BLaER1 (cell line): ENCODE measurements around the gene ATXN7L3B.

Experiments
- H3K27ac ChIP-seq: shearing (Covaris generic); formaldehyde crosslinking; 2 replicates; pipeline ENCODE4 v1.8.1; 2022
- H3K27me3 ChIP-seq: shearing (Covaris generic); formaldehyde crosslinking; 2 replicates; pipeline ENCODE4 v1.8.1; 2022
- H3K36me3 ChIP-seq: shearing (Covaris generic); formaldehyde crosslinking; 2 replicates; pipeline ENCODE4 v1.8.1; 2022
- H3K4me1 ChIP-seq: shearing (Covaris generic); formaldehyde crosslinking; 2 replicates; pipeline ENCODE4 v1.8.1; 2022
- H3K4me2 ChIP-seq: shearing (Covaris generic); formaldehyde crosslinking; 2 replicates; pipeline ENCODE4 v1.8.1; 2022
- H3K4me3 ChIP-seq: shearing (Covaris generic); formaldehyde crosslinking; 2 replicates; pipeline ENCODE4 v1.8.1; 2022
- H3K9ac ChIP-seq: shearing (Covaris generic); formaldehyde crosslinking; 2 replicates; pipeline ENCODE4 v1.8.1; 2022
- H3K9me3 ChIP-seq: shearing (Covaris generic); formaldehyde crosslinking; 2 replicates; pipeline ENCODE4 v1.8.1; 2022
- H4K20me1 ChIP-seq: shearing (Covaris generic); formaldehyde crosslinking; 2 replicates; pipeline ENCODE4 v1.8.1; 2022
- Cebpa-rat ChIP-seq: shearing (Covaris generic); IDR thresholded peaks from 2 replicates; pipeline ENCODE4 v1.8.1; 2022

The ATXN7L3B gene

DNA sequence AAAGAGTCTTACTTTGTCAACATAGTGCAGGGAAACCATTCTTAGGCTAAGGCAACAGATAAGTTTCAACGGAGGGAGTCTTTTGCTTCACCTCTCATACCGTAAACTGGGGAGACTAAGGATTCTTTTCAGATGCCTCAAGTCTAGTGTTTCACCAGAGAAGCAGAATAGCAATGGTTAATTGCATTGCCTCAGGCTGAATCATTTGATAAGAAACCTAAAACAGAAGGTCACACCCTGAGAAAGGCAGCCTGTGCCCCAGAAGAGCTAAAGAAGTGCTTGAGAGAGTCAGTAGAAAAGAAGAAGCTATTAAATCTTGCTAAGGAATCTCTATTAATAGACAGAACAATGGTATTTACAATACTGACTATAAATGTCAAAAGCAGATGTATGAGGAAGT is 21.8 kb upstream of the ATXN7L3B start:
- no peak for TF ChIP-seq Cebpa-rat

DNA sequence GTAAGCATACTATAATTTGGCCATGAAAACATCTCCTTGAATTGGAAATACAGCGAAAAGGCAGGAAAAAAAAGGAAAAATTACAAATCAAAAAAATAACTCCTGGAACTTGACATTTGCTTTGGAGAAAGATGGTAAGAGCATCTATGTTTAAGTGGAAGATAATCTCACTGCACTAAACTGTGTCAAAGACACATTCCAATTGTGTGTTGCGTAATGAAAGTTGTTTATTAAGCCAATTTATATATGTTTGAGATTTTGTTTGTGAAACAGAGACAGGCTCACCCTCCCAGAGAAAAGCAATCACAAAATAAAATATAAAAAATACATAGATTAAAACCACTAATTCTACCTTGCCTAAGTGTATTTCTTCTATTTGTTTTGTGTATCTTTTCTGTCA is 11.1 kb upstream of the ATXN7L3B start:
- Histone ChIP-seq H3K36me3 (no peaks in the 10 kb centered on the region), H3K4me1 (no peaks in the 10 kb centered on the region), H3K9ac (no peak overlapping the region), H3K4me3 (no peak overlapping the region), H3K27me3 (no peaks in the 10 kb centered on the region), H3K4me2 (no peak overlapping the region), H3K27ac (no peak overlapping the region), H3K9me3 (no peaks in the 10 kb centered on the region), H4K20me1 (no peaks in the 10 kb centered on the region)
- TF ChIP-seq Cebpa-rat: peak; percentile 50; the same call in 1 of the 2 replicates

More for the DNA sequence above, 21.8 kb upstream of the ATXN7L3B start:
- no peak overlapping the region for H3K4me3 ChIP-seq
- H3K4me1 ChIP-seq: no peaks in the 10 kb centered on the region
- H3K27ac ChIP-seq: no peak overlapping the region
- H4K20me1 ChIP-seq: no peaks in the 10 kb centered on the region
- H3K36me3 ChIP-seq: no peaks in the 10 kb centered on the region
- no peak overlapping the region for H3K4me2 ChIP-seq
- H3K27me3 ChIP-seq: no peaks in the 10 kb centered on the region
- H3K9me3 ChIP-seq: no peaks in the 10 kb centered on the region
- no peak overlapping the region for H3K9ac ChIP-seq

DNA sequence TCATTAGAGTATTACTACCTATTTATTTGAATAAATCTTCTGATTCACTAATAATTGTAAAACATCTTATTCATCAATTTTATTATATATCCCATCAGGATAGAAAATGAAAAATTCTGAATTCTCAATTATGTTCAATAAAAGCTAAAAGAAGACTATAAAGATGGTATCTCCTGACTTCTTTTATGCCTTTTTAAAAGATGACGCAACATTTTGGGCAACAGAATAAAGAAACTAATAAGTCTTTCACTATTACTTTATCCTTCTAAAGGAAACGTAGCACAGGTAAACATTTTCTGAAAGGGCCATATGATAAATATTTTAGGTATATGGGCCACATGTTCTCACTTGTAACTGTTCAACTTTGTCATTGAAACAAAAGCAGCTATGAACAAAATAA is 10.1 kb upstream of the ATXN7L3B start:
- H3K27me3 ChIP-seq: no peaks in the 10 kb centered on the region
- TF ChIP-seq Cebpa-rat: peak; percentile 10; the same call in 1 of the 2 replicates
- no peak overlapping the region for H3K27ac ChIP-seq
- no peak overlapping the region for H3K4me3 ChIP-seq
- H3K4me2 ChIP-seq: no peak overlapping the region
- no peaks in the 10 kb centered on the region for H3K36me3 ChIP-seq
- H3K4me1 ChIP-seq: no peaks in the 10 kb centered on the region
- no peak overlapping the region for H3K9ac ChIP-seq
- H4K20me1 ChIP-seq: no peaks in the 10 kb centered on the region
- no peaks in the 10 kb centered on the region for H3K9me3 ChIP-seq

DNA sequence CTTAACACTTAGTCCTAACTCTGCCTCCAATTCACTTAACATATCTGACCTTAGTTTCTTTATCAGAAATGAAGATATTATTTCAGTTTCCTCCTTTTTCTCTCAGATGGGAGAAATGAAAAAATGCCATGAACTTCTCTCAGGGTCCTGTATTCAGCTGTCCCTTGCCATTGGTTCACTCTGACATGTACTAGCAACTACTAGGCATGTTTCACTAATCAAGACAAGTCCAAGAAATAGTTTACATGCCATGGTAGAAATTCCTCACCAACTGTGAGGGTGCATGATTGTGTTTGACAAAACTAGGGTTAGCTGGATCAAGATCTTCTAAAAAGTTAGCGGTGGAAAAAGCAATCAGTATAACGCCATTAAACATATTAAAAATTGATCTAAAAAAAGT is 7.0 kb upstream of the ATXN7L3B start:
- H4K20me1 ChIP-seq: no peaks in the 10 kb centered on the region
- no peak overlapping the region for H3K9ac ChIP-seq
- H3K4me2 ChIP-seq: no peak overlapping the region
- no peaks in the 10 kb centered on the region for H3K36me3 ChIP-seq
- no peak for TF ChIP-seq Cebpa-rat
- H3K4me3 ChIP-seq: no peak overlapping the region
- H3K4me1 ChIP-seq: no peaks in the 10 kb centered on the region
- no peaks in the 10 kb centered on the region for H3K27me3 ChIP-seq
- H3K9me3 ChIP-seq: no peaks in the 10 kb centered on the region
- no peak overlapping the region for H3K27ac ChIP-seq

DNA sequence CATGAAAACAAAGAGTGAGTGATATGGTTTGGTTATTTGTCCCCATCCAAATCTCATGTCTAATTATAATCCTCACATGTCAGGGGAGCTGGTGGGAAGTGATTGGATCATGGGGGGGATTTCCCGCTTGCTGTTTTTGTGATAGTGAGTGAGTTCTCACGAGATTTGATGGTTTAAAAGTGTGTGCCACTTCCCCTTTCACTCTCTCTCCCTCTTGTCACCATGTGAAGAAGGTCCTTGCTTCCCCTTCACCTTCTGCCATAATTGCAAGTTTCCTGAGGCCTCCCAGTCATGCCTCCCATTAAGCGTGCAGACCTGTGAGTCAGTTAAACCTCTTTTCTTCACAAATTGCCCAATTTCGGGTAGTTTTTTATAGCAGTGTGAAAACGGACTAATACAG is 2.1 kb upstream of the ATXN7L3B start:
- H3K4me3 ChIP-seq: no peak overlapping the region
- no peak overlapping the region for H3K4me2 ChIP-seq
- TF ChIP-seq Cebpa-rat: no peak
- H3K27ac ChIP-seq: no peak overlapping the region
- peaks cover 17% of the 10 kb centered on the region for H3K36me3 ChIP-seq
- H3K4me1 ChIP-seq: peaks cover 20% of the 10 kb centered on the region
- H3K9ac ChIP-seq: no peak overlapping the region
- H3K9me3 ChIP-seq: peaks cover 11% of the 10 kb centered on the region; the same call in 1 of the 2 replicates
- H3K27me3 ChIP-seq: no peaks in the 10 kb centered on the region
- H4K20me1 ChIP-seq: peaks cover 22% of the 10 kb centered on the region

DNA sequence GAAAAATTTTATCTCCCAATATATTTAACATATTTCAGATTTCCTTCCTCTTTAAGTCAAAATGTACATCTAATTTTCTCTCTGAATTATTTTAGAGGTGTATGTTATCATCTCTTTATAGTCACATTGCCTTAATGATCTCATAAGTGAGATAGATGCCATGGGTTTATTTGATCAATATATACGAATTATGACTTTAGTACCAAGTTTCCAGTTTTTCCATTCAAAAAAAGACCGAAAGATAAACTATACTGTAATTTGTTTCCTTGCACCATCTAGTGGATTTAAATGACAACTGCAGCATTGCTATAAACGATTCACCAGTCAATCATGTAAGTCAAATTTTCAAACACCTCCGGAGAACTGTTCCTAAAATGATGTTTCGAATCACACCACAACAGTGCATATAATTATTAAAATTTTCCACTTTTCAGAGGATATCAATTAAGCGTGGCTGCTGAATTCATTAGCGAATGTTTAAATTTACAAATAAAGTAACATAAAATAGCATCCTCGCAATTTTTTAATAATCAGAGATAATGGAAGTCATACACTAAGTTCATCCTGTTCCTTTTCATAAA is 419 bp upstream of the ATXN7L3B start:
- Histone ChIP-seq H3K27me3 (no peaks in the 10 kb centered on the region), H3K4me1 (peaks cover 34% of the 10 kb centered on the region), H3K4me2 (peak overlapping the region; percentile 53), H3K36me3 (peaks cover 33% of the 10 kb centered on the region), H3K4me3 (peak overlapping the region; percentile 87), H3K9me3 (peaks cover 19% of the 10 kb centered on the region; the same call in 1 of the 2 replicates), H4K20me1 (peaks cover 39% of the 10 kb centered on the region), H3K27ac (peak overlapping the region; percentile 97), H3K9ac (peak overlapping the region; percentile 96)
- no peak for TF ChIP-seq Cebpa-rat

DNA sequence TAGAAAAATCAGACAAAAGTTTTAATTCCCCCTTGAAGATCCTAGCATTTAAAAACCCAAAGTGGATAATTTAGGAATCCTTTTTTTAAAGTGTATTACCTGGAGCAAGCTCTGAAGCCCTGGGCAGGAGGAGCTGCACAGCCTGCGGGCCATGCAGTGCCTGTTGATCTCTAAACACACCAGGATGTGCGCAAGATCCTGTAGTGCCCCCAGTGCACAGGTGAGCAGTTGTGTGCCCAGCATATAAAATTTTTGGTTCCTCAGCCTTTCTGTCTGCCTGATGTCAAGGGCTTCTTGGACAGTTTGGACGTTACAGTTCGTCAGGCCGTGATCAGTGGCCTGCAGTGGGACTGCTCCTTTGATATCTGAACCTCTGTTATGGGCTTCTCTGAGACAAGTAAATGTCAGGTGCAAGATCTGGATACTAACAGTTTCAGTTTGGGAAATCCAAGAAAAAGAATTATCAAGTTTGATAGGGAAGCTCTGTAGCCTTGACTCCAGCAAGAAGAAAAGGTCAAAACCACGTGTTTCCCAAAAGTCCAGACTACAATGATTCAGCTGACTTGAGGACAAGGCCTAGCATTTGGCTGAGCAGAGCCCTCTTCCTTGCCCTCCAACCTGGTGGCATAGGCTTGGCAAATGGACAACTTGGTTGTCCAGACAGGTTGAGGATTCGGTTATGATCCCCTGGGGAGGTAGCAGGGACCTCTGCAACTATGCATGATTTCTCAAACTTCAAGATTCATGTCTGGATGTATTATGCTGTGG is 1.0 kb downstream of the ATXN7L3B start:
- Histone ChIP-seq H3K9me3 (peaks cover 19% of the 10 kb centered on the region; the same call in 1 of the 2 replicates), H3K4me1 (peaks cover 34% of the 10 kb centered on the region), H3K27ac (peak overlapping the region; percentile 97), H3K4me2 (peak overlapping the region; percentile 98), H3K4me3 (peak overlapping the region; percentile 87), H3K9ac (peak overlapping the region; percentile 96), H4K20me1 (peaks cover 54% of the 10 kb centered on the region), H3K27me3 (no peaks in the 10 kb centered on the region), H3K36me3 (peaks cover 33% of the 10 kb centered on the region)
- TF ChIP-seq Cebpa-rat: no peak

DNA sequence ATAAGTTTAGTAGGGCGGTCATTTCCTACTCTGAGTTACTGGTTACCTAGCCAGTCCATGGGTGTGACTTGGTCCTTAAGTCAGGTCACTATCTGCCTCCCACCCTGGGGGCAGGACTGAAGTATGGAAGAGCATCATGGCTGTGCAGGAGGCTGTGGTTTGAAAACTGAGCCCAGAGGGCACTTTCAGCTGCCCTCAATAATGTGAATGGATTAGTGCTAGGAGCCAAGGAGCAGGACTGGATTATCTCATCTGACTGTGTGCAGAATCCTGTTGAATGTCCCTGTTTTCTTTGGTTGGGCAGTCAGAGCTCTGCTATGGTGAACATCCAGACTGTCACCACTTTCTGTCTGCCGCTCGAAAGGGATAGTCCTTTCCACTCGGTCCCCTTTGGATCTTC is 1.6 kb downstream of the ATXN7L3B start:
- Histone ChIP-seq H3K36me3 (peaks cover 33% of the 10 kb centered on the region), H3K9me3 (peaks cover 19% of the 10 kb centered on the region; the same call in 1 of the 2 replicates), H3K27ac (peak overlapping the region; percentile 97), H3K4me3 (peak overlapping the region; percentile 87), H3K4me2 (peak overlapping the region; percentile 98), H3K9ac (peak overlapping the region; percentile 96), H3K27me3 (no peaks in the 10 kb centered on the region), H4K20me1 (peaks cover 59% of the 10 kb centered on the region), H3K4me1 (peaks cover 34% of the 10 kb centered on the region)
- no peak for TF ChIP-seq Cebpa-rat

DNA sequence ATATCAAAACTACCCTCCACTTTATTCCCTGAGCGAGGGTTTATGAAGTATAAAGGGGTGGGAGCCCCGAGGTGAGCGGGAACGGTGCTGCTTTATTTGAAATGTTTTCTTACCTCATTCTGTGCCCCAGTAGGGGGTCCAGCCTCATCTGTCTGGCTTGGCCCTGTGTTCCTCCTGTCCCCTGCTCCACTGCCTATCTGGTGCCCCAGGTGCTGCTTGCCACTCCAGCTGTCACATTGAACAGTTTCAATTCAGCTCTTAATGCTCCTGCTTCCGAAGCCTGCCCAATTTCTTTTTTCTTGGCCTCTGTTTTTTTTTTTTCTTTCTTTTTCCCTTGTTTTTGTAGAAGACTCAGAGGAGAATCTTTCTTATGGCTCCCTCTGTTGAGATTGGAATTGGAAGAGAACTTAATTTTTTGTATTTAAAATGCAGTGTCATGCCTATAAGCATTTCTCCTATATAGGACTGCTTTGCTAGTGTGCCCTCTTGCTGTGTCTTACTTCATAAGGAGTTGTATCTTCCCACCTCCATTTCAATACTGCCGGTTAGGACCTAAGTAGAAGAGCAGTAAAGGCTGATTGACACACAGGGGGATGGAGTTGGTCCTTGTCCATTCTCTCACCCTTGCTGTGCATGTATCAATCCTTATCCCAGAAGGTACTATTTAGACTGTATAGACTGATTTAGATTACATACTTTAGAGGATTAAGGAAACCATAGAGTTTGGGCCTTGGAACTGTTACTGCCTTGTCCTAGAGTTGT is 2.3 kb downstream of the ATXN7L3B start:
- peaks cover 33% of the 10 kb centered on the region for H3K36me3 ChIP-seq
- peaks cover 19% of the 10 kb centered on the region; the same call in 1 of the 2 replicates for H3K9me3 ChIP-seq
- peak overlapping the region; percentile 98 for H3K4me2 ChIP-seq
- TF ChIP-seq Cebpa-rat: no peak
- no peaks in the 10 kb centered on the region for H3K27me3 ChIP-seq
- H3K4me1 ChIP-seq: peaks cover 34% of the 10 kb centered on the region
- H4K20me1 ChIP-seq: peaks cover 64% of the 10 kb centered on the region
- peak overlapping the region; percentile 96 for H3K9ac ChIP-seq
- peak overlapping the region; percentile 87 for H3K4me3 ChIP-seq
- H3K27ac ChIP-seq: no peak overlapping the region
